ENCODE results near the gene MAPRE2.

The MAPRE2 gene

DNA sequence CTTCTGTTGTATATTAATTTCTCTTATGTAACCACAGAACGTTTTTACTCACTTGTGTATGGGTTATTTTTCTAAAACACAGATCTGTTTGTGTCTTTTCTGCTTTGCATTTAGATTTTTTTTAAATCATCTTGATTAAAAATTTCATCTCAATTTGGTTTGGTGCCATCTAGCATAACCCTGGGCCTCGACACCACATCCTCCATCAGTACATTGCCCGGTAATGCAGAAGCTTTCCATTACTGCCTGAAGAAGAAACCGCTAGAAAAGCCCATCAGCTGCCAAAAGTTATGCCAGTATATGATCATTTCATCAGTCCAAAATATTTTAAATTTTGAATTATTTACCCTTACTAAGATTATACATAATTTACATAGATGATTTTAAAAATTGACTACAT, 26.2 kb downstream of the MAPRE2 start:
- TF ChIP-seq, protein P1, sequence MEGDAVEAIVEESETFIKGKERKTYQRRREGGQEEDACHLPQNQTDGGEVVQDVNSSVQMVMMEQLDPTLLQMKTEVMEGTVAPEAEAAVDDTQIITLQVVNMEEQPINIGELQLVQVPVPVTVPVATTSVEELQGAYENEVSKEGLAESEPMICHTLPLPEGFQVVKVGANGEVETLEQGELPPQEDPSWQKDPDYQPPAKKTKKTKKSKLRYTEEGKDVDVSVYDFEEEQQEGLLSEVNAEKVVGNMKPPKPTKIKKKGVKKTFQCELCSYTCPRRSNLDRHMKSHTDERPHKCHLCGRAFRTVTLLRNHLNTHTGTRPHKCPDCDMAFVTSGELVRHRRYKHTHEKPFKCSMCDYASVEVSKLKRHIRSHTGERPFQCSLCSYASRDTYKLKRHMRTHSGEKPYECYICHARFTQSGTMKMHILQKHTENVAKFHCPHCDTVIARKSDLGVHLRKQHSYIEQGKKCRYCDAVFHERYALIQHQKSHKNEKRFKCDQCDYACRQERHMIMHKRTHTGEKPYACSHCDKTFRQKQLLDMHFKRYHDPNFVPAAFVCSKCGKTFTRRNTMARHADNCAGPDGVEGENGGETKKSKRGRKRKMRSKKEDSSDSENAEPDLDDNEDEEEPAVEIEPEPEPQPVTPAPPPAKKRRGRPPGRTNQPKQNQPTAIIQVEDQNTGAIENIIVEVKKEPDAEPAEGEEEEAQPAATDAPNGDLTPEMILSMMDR (conservative IDR thresholded peaks at IDR 0.05; ENCODE audit: low read depth, low read length): no peak
- Histone ChIP-seq H3K4me1 (ENCODE audit: low read depth, poor library complexity, severe bottlenecking) (no peaks in the 10 kb centered on the region), H4K20me1 (ENCODE audit: insufficient read depth) (no peaks in the 10 kb centered on the region), H3K27me3 (ENCODE audit: insufficient read depth, low read depth) (no peaks in the 10 kb centered on the region), H3K4me2 (no peak overlapping the region), H3K36me3 (ENCODE audit: insufficient read depth) (no peaks in the 10 kb centered on the region), H3K27ac (no peak overlapping the region), H3K79me2 (ENCODE audit: insufficient read depth, low read depth) (no peaks in the 10 kb centered on the region), H2AFZ (ENCODE audit: low read depth) (no peak overlapping the region), H3K4me3 (IDR thresholded peaks at IDR 0.05; ENCODE audit: insufficient read depth, low read depth, low read length) (no peak overlapping the region), H3K9ac (no peak overlapping the region)

DNA sequence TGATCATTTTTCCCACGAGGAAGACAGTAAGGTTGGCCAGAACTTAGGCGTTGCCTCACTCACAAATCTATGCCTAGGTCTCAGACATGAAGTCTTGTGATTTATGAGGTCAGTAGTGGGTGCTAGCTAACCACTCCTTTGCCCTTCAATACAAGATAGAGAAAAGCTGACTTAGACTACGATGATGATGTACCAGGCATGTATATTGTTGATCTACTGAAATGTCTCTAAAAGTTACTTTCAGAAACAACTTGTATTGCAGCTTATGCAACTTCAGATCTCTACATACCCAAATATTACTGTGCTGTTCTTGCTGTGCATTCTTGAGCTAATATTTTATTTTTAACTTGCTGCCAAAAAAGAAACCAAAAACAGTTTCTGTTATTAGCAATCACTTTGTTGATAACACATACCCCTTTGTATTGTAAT, 30.6 kb downstream of the MAPRE2 start:
- no peak overlapping the region for H3K27ac ChIP-seq
- H3K79me2 ChIP-seq (ENCODE audit: insufficient read depth, low read depth): no peaks in the 10 kb centered on the region

DNA sequence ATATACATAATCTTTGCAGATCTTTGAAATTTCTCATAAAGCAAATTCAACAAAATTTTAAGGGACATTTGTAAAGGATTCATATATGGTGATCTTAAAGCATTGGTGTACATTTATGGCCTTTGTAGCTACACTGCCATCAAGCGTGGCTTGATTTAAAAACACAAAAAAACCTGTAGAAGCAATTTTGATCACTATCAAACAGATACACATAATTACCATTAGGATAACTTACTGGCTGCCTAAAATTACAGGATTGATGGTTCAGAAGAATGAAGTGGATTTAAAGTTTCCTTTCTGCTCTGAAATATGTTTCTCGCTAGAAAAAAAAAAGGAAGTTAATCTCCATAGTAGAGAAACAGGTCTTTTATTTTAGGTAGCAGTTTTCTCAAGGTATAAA, 31.4 kb downstream of the MAPRE2 start:
- Histone ChIP-seq H2AFZ (ENCODE audit: low read depth) (no peak overlapping the region), H3K4me1 (ENCODE audit: low read depth, poor library complexity, severe bottlenecking) (no peaks in the 10 kb centered on the region), H3K27me3 (ENCODE audit: insufficient read depth, low read depth) (no peaks in the 10 kb centered on the region), H3K27ac (no peak overlapping the region), H4K20me1 (ENCODE audit: insufficient read depth) (no peaks in the 10 kb centered on the region), H3K4me3 (IDR thresholded peaks at IDR 0.05; ENCODE audit: insufficient read depth, low read depth, low read length) (no peak overlapping the region), H3K36me3 (ENCODE audit: insufficient read depth) (no peaks in the 10 kb centered on the region), H3K4me2 (no peak overlapping the region), H3K9ac (no peak overlapping the region), H3K79me2 (ENCODE audit: insufficient read depth, low read depth) (no peaks in the 10 kb centered on the region)
- TF ChIP-seq, protein P1 (conservative IDR thresholded peaks at IDR 0.05; ENCODE audit: low read depth, low read length): no peak

More for the DNA sequence above, 30.6 kb downstream of the MAPRE2 start:
- TF ChIP-seq, protein P1 (conservative IDR thresholded peaks at IDR 0.05; ENCODE audit: low read depth, low read length): no peak
- Histone ChIP-seq H3K27me3 (ENCODE audit: insufficient read depth, low read depth) (no peaks in the 10 kb centered on the region), H3K4me3 (IDR thresholded peaks at IDR 0.05; ENCODE audit: insufficient read depth, low read depth, low read length) (no peak overlapping the region), H3K4me1 (ENCODE audit: low read depth, poor library complexity, severe bottlenecking) (no peaks in the 10 kb centered on the region), H4K20me1 (ENCODE audit: insufficient read depth) (no peaks in the 10 kb centered on the region), H3K9ac (no peak overlapping the region), H2AFZ (ENCODE audit: low read depth) (no peak overlapping the region), H3K4me2 (no peak overlapping the region), H3K36me3 (ENCODE audit: insufficient read depth) (no peaks in the 10 kb centered on the region)

DNA sequence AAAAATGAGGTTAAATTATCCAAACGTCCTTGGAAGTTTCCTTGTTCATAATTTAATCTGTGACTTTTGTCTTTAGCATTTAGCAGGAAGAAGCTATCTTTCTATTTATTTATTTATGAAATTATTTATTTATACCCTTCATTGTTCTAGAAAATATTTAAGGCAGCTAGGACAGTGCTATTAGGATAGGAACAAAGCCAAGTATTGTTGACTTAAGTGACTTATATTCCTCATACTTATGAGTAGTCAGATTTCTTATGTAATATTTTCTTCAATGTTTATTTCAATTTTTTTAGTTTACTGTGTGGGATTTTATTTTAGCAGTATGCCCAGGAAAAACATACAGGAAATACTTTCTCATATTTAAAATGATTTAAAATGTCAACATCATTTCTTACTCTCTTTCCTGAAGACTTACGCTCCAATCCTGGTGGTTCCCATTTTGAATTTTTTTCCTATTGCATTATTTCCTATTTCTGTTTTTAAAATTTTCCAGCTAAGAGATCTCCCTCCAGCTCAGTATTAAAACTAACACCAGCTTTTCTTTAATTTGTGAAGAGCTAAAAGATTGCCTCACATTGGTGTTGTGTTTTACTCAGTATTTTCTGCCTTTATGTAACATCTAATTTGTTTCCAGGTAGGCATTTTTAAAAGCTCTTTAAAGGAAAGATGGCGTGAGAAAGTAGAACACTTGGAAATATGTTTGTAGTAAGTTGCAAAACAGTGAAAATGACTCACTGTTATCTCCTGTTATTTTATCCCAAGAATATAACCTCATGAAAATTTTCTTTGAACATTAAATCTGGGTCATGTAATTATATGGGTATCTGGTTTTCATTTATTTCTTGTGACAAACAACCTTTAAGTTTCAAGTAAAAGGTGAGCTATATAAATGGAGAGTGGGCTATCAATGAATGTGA, 32.2 kb downstream of the MAPRE2 start:
- no peaks in the 10 kb centered on the region for H3K79me2 ChIP-seq (ENCODE audit: insufficient read depth, low read depth)
- no peaks in the 10 kb centered on the region for H3K36me3 ChIP-seq (ENCODE audit: insufficient read depth)
- H3K27ac ChIP-seq: no peak overlapping the region
- no peak overlapping the region for H3K4me2 ChIP-seq
- no peak overlapping the region for H3K4me3 ChIP-seq (IDR thresholded peaks at IDR 0.05; ENCODE audit: insufficient read depth, low read depth, low read length)
- no peak overlapping the region for H3K9ac ChIP-seq
- no peaks in the 10 kb centered on the region for H4K20me1 ChIP-seq (ENCODE audit: insufficient read depth)
- TF ChIP-seq, protein P1 (conservative IDR thresholded peaks at IDR 0.05; ENCODE audit: low read depth, low read length): no peak
- H3K4me1 ChIP-seq (ENCODE audit: low read depth, poor library complexity, severe bottlenecking): no peaks in the 10 kb centered on the region
- no peaks in the 10 kb centered on the region for H3K27me3 ChIP-seq (ENCODE audit: insufficient read depth, low read depth)
- no peak overlapping the region for H2AFZ ChIP-seq (ENCODE audit: low read depth)
